ENCODE data around the gene WDR4.
"Not testable (repeated sequence)": the region's sequence is repeated elsewhere in the genome, so short reads cannot be mapped to it uniquely, and the experiment has no call there.

Gene WDR4

GRCh38 chr21:42852925-42853570 lies 26.3 kb downstream of the WDR4 start:
- no peak for DNase-seq (ENCODE audit: low read depth in 2 of 2)

GRCh38 chr21:42851812-42852665 lies 27.3 kb downstream of the WDR4 start:
- DNase-seq (ENCODE audit: low read depth in 2 of 2): no peak

GRCh38 chr21:42850866-42851391 lies 28.4 kb downstream of the WDR4 start:
- DNase-seq (ENCODE audit: low read depth in 2 of 2): no peak

- DNase-seq (ENCODE audit: low read depth in 2 of 2): no peak
Observed at GRCh38 chr21:42850463-42850862, 28.9 kb downstream of the WDR4 start.

- DNase-seq (ENCODE audit: low read depth in 2 of 2): no peak
Observed at GRCh38 chr21:42849759-42850412, 29.5 kb downstream of the WDR4 start.

GRCh38 chr21:42848932-42849758 lies 30.2 kb downstream of the WDR4 start:
- DNase-seq (ENCODE audit: low read depth in 2 of 2): no peak

GRCh38 chr21:42848144-42848931 lies 31.0 kb downstream of the WDR4 start:
- DNase-seq (ENCODE audit: low read depth in 2 of 2): not testable (repeated sequence)

GRCh38 chr21:42847726-42848125 lies 31.6 kb downstream of the WDR4 start:
- no peak for DNase-seq (ENCODE audit: low read depth in 2 of 2)

GRCh38 chr21:42847051-42847707 lies 32.2 kb downstream of the WDR4 start:
- no peak for DNase-seq (ENCODE audit: low read depth in 2 of 2)

- DNase-seq (ENCODE audit: low read depth in 2 of 2): no peak
Observed at GRCh38 chr21:42846221-42846620, 33.1 kb downstream of the WDR4 start.

GRCh38 chr21:42845296-42845965 lies 33.9 kb downstream of the WDR4 start:
- DNase-seq (ENCODE audit: low read depth in 2 of 2): no peak

- no peak for DNase-seq (ENCODE audit: low read depth in 2 of 2)
Observed at GRCh38 chr21:42844411-42845113, 34.8 kb downstream of the WDR4 start.

GRCh38 chr21:42843056-42843455 lies 36.3 kb downstream of the WDR4 start:
- no peak for DNase-seq (ENCODE audit: low read depth in 2 of 2)

- not testable (repeated sequence) for DNase-seq (ENCODE audit: low read depth in 2 of 2)
Observed at GRCh38 chr21:42841916-42842655, 37.3 kb downstream of the WDR4 start.

- no peak for DNase-seq (ENCODE audit: low read depth in 2 of 2)
Observed at GRCh38 chr21:42841156-42841915, 38.0 kb downstream of the WDR4 start.

- no peak for DNase-seq (ENCODE audit: low read depth in 2 of 2)
Observed at GRCh38 chr21:42840411-42841155, 38.8 kb downstream of the WDR4 start.
